Caki2 (cell line): ENCODE results near the gene MIB2. TPM values are rescaled to one million over a fixed set of nuclear protein-coding genes. Genes with fewer than 3 reads are reported as not detected.
"Not testable (repeated sequence)": the region's sequence is repeated elsewhere in the genome, so short reads cannot be mapped to it uniquely, and the experiment has no call there.

Experiments used
- DNase-seq: peaks from one replicate; pipeline ENCODE4 v3.0.0-alpha.2; 2015; ENCODE audit warnings: low read depth
- in situ Hi-C: cut with HindIII; loops from 2 replicates; pipeline ENCODE4 v1.10.0; 2016; ENCODE audit warnings: low sequenced_read_pairs, low pct_unique_long_range_greater_than_20kb, mixed read lengths
- total RNA-seq: library from RNA; depleted of rRNA; stranded (reverse); fragments of >200 nt; shearing (Covaris generic); gene quantifications from 2 replicates; pipeline ENCODE4 v1.2.3, GENCODE V29; 2014; ENCODE audit warnings: low replicate concordance; rRNA removed

The MIB2 gene
- 35.7 and 49.0 TPM in 2 replicates for total RNA-seq

DNA sequence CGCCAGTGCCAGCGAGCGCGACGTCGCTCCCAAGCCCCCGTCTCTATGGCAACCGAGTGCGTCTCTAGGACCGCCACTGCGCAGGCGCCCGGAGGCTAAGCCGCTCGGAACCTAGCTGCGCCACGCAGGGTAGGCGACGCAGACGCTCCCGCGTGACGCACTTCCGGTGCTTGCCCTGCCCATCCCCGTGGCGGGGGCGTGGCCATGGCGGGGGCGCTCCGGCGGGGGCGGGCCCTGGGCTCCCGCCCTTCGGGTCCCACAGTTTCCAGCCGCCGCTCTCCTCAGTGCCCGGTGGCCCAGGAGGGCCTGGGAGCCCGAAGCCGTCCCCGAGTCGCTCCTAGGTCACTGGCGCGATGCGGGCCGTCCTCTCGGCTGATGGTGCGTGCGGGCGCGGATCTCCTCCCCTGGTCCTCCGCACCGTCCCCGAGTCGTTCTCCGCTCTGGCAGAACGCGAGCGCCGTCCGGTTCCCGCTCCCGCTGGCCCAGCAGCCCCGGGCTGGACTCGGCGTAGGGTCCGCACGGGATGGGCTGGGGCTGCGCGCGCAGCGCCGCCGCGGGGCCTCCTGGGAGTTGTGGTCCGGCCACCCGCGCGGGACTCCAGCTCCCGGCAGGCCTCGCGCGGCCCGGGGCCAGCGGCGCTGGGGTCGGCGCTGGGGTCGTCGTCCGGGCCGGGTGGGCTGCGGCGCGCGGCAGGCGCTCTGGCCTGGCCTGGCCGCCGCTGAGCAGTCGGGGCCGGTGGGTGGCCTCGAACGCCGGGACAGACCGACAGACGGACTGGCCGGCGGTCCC, at the start of gene MIB2:
Gene MIB2 (plus strand): TSS at position 245 of the 789 bp plus-strand sequence. CDS start 7,953 bp downstream, outside the sequence.
- DNase-seq, result peak; percentile 86
- in situ Hi-C loops, result no loop called here

GRCh38 chr1:1567152-1567875, 48.0 kb upstream of the MIB2 start:
- no peak for DNase-seq
- in situ Hi-C loops, result no loop called here

DNA sequence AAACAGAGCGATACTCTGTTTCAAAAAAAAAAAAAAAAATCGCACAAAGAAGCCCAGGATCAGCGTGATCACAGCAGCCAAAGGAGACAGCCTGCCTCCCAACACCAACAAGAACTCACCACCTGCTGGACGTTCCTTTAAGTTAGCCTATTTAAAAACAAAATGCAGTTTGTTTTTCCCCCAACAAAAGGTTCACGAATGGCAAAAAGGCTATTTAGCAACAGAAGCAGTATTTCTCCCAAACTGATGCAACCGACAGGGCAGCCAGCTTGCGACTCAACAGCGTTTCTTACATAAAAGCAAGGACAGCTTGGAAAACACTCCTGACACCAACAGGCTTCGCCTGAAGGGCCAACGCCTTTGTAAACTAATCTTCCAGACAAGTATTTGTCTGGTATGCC, 47.4 kb upstream of the MIB2 start:
- DNase-seq, result no peak
- in situ Hi-C loops, result no loop called here

GRCh38 chr1:1569341-1569740, 46.0 kb upstream of the MIB2 start:
- in situ Hi-C loops, result no loop called here
- no peak for DNase-seq

GRCh38 chr1:1573843-1574720, 41.2 kb upstream of the MIB2 start:
- in situ Hi-C loops, result no loop called here

DNA sequence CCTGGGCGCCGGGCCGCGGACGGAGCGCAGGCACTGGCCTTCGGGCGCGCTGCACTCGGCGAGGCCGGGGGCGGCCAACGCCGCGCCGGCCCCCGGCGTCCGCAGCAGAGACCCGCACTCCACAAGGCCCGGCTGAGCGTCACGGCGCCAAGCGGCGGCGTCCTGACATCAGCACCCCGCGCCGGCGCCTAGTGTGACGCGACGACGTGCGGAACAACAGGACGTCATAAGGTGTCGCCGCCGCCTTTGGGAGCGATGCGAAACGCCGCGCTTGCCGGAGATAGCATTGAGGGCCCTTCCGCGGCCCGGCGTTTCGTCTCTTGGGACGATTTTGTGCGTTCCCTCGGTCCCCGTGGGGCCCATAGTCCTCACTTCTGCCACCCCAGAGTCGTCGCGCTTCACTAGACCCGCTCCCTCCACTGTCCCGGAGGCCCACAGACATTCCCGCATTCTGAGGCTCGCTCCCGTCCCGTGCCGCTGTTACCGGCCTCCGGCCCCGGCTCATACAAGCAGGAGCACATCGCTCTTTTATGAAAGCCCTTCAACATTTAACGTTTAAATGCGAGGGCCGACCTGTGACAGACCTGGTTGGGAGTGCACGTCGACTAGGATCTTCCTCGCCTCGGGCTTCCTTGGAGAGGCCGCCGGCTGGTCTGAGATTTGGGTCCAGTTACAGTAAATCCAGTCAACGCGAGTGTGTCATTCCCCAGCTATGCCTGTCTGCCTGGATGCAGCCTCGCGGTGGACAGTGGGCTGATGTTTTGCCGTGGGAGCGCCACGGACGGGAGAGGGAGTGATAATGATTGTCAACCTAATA, 40.4 kb upstream of the MIB2 start, which contains the start of gene SSU72:
Gene SSU72 (minus strand): TSS at position 143 of the 817 bp plus-strand sequence. CDS start 306 bp downstream, outside the sequence.
- in situ Hi-C loops, result no loop called here

More at GRCh38 chr1:1573843-1574720, 41.2 kb upstream of the MIB2 start:
- DNase-seq, result peak; percentile 75

DNA sequence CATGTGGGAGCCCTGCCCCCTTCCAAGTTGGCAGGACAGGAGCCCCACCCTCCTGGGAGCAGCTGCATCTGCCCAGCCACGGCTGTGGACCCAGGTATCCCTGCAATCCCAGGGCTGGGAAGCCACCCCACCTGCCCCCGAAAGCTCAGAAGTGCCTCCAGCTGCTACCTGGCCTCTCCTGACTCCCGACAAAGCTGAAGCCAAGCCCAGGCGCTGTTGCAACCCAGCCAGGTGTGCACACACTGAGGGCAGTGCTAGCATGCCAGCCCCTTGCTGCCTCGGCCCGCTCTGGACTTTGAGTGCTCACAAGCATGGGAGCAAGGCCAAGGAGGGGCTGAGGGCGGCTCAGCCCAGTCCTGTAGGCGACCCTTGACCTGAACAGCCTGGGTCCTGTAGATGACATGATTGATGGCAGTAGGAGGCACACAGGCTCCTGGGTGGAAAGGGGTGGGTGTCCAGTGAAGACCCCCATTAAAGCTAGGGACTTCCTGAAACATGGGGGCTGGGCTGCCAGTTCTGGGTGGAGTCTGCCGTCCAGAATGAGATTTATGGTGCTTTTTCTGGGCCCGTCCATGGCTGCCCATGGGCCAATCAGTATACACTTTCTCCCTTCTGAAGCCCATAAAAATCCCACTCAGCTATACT, 37.8 kb upstream of the MIB2 start:
- DNase-seq, result no peak
- in situ Hi-C loops, result no loop called here

More for the DNA sequence above, 40.4 kb upstream of the MIB2 start, which contains the start of gene SSU72:
- DNase-seq, result peak; percentile 75

- in situ Hi-C loops, result no loop called here
- no peak for DNase-seq
Measured at GRCh38 chr1:1578371-1578940, 36.8 kb upstream of the MIB2 start.

DNA sequence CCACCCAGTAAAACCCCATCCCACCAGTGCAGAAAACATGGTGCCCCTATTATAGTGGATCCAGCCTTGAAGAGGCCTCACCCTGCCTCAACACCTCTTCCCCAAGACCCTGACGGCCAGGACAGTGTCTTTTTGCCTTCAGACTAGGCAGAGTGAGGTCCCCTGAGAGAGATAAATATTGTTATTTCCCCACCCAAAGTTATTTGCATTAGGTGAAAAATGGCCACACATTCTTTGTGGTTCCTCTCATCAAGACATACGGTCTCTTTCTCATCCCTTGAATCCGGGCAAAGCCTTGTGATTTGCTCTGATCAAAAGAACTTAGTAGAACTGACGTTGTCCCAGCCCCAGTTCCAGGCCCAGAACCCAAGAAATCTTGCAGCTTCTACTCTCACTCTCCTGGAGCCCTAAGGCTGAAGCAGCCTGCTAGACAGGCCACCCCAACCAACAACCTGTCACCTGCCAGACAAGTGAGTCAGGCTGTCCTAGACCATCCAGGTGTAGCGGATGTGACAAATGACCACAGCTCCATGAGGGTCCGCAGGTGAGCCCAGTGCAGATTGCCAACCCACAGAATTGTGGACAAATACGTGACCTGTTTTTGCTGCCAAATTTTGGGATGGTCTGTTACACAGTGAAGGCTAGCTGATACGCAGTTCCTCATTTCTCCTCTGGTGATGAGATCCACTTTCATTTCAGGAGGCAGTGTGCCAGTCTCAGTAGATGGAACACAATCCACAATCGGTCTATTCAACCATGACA, 32.5 kb upstream of the MIB2 start:
- no peak for DNase-seq
- in situ Hi-C loops, result no loop called here

DNA sequence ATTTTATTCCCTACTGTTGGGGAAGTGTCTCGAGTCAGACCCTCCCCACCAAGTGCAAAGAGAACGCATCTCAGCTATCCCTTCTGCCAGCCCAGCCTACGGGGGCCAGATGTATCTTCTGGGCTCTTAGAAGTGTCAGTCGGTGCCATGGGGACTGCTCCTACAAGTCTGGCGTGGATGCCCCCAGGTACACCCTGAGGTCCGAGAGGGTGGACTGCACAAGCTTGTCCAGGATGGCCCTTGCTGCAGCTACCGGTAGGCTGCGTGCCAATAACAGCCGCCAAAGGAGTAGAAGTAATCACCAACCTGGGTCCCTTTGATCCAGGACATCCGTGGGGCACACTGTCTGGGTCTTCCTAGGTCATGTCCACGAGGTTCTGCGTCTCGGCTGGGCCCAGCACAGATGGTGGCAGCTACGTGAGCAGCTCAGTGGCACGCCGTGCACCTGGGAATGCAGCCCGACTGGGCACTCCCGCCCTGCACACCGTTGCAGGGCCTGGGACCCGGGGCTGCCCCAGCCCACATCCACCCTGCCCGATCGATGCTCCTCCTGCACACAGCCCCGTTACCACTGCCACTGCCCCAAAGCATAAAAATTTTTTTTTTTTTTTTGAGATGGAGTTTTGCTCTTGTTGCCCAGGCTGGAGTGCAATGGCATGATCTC, 31.8 kb upstream of the MIB2 start:
- in situ Hi-C loops, result no loop called here
- DNase-seq, result no peak

DNA sequence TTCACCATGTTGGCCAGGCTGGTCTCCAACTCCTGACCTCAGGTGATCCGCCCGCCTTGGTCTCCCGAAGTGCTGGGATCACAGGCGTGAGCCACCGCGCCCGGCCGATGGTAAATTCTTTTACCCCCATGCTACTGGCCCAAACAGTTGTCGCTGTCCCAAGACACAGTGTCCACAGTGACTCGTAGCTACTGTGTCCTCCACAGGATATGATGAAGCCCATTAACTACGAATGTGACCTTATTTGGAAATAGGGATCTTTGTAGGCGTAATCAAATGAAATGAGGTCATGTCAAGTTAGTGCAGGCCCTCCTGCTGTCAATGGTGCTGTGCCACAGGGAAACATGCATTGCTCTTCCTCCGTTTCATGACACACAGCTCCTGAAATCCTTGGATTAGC, 23.8 kb upstream of the MIB2 start:
- in situ Hi-C loops, result no loop called here
- peak; percentile 44 for DNase-seq

- no peak for DNase-seq
- in situ Hi-C loops, result no loop called here
Measured at GRCh38 chr1:1593834-1594601, 21.3 kb upstream of the MIB2 start.

DNA sequence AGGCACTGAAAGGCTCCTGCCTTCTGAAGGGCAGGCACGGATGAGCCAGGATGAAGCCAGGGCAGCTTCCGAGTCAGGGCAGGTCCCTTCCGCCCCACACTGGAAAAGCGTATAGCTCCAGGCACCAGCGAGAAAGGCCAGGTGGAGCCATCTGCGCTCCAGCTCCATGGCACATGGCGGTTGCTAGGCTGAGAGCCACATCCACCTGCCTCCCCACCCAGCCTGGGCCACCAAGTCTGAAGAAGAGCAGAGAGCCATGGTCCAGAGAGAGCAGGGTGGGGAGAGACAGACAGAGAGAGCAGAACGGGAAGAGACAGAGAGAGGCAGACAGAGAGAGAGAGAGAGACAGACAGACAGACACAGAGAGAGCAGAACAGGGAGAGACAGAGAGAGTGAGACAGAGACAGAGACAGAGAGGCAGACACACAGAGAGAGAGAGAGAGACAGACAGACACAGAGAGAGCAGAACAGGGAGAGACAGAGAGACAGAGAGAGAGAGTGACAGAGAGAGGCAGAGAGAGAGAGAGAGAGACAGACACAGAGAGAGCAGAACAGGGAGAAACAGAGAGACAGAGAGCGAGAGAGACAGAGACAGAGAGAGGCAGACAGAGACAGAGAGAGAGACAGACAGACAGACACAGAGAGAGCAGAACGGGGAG, 20.6 kb upstream of the MIB2 start:
- in situ Hi-C loops, result no loop called here
- no peak for DNase-seq

GRCh38 chr1:1595341-1595740, 20.0 kb upstream of the MIB2 start:
- DNase-seq, in situ Hi-C loops: not testable (repeated sequence)
